K562 (cell line): ENCODE results near the gene FRMD4B. TPM values are rescaled to one million over a fixed set of nuclear protein-coding genes. Genes with fewer than 3 reads are reported as not detected.

Experiments
- ATAC-seq: fragments of 200-7000 bp; cut with Tn5 transposase; 3 replicates; pipeline ENCODE4 v1.9.1; 2020; ENCODE audit warnings: moderate library complexity
- BruUV-seq: library from RNA; stranded (reverse); fragments of 400-500 nt; replicated peaks from 2 replicates; lab custom pipeline; 2021; lab: Mats Ljungman, UMichigan
- CTCF ChIA-PET: fragments of 300-600 bp; formaldehyde crosslinking; extraction: SDS; loops from one replicate; lab custom pipeline; 2021; ENCODE audit warnings: low intra/inter-chr PET ratio; lab: Yijun Ruan, JAX
- POLR2A ChIA-PET: fragments of 300-600, 350-650 bp; sonication (Branson Sonifier 250); formaldehyde crosslinking; extraction: SDS; loops from one replicate; lab custom pipeline; 2021; ENCODE audit warnings: antibody characterized with exemption, inconsistent platforms; lab: Yijun Ruan, JAX
- DNase-seq, 4 experiments: peaks; one replicate each; pipeline versions ENCODE4 v3.0.0 to v3.0.0-alpha.2; 2011 to 2018; ENCODE audit warnings: low spot score in 3 of 4, mixed read lengths in 3 of 4; ENCODE audit errors: extremely low read depth in 1 of 4
- FAIRE-seq: peaks from 2 replicates; lab custom pipeline; 2011; peaks lifted over from hg19 to GRCh38; lab: Jason Lieb, UNC
- H2AFZ ChIP-seq: 2 replicates; pipeline ENCODE4 v1.6.0; 2011; ENCODE audit warnings: low read depth, low read length, control low read depth, inconsistent platforms
- H3K27ac ChIP-seq: fragments of 200-600 bp; 3 replicates; pipeline ENCODE4 v1.8.0; 2011; ENCODE audit warnings: low read depth, mild to moderate bottlenecking, control low read depth, inconsistent platforms, low read length, moderate library complexity, mixed read lengths; ENCODE audit errors: extremely low read depth
- H3K27me3 ChIP-seq, 2 experiments: fragments of 300-600 bp in 1 of 2; 2 replicates in 1 of 2; 3 replicates in 1 of 2; pipeline versions ENCODE4 v1.6.0 to v1.8.0; 2011; ENCODE audit warnings: inconsistent platforms in 2 of 2, low read length in 2 of 2, mild to moderate bottlenecking in 1 of 2, mixed read lengths in 1 of 2, moderate library complexity in 1 of 2; ENCODE audit not compliant: control insufficient read depth in 2 of 2, insufficient read depth in 2 of 2
- H3K36me3 ChIP-seq: fragments of 300-600 bp; 3 replicates; pipeline ENCODE4 v1.8.0; 2011; ENCODE audit warnings: mild to moderate bottlenecking, low read length, inconsistent platforms; ENCODE audit not compliant: control insufficient read depth, insufficient read depth
- H3K4me1 ChIP-seq, 2 experiments: fragments of 200-600 bp in 1 of 2; replicated peaks in 1 of 2; 2 replicates in 1 of 2; 3 replicates in 1 of 2; pipeline versions ENCODE4 v1.5.1 to v1.8.0; 2011; ENCODE audit warnings: inconsistent platforms in 2 of 2, low read length in 2 of 2, mild to moderate bottlenecking in 1 of 2, mixed read lengths in 1 of 2, moderate library complexity in 1 of 2; ENCODE audit not compliant: control insufficient read depth in 2 of 2, insufficient read depth in 2 of 2
- H3K4me2 ChIP-seq: 2 replicates; pipeline ENCODE4 v1.6.1; 2011; ENCODE audit warnings: low read length, control low read depth, inconsistent platforms, mixed read lengths; ENCODE audit not compliant: insufficient read depth
- H3K4me3 ChIP-seq: fragments of 200-600 bp; sonication (generic), shearing (Covaris generic); 2 replicates; pipeline ENCODE4 v1.5.1; 2016; ENCODE audit warnings: control low read depth, inconsistent platforms
- H3K79me2 ChIP-seq: fragments of 200-600 bp; 3 replicates; pipeline ENCODE4 v1.8.0; 2011; ENCODE audit warnings: low read length, inconsistent platforms; ENCODE audit not compliant: control insufficient read depth, insufficient read depth
- H3K9ac ChIP-seq, 2 experiments: 2 replicates each; pipeline versions ENCODE4 v1.6.0 to v1.6.1; 2011; ENCODE audit warnings: low read depth in 2 of 2, low read length in 2 of 2, control low read depth in 1 of 2, inconsistent platforms in 1 of 2, mild to moderate bottlenecking in 1 of 2, mixed read lengths in 1 of 2; ENCODE audit not compliant: insufficient read depth in 1 of 2
- H3K9me1 ChIP-seq: one replicate; pipeline ENCODE4 v1.6.0; 2011; ENCODE audit warnings: inconsistent platforms, mild to moderate bottlenecking, low read length, moderate library complexity; ENCODE audit not compliant: control insufficient read depth, insufficient read depth
- H3K9me3 ChIP-seq: replicated peaks from 2 replicates; pipeline ENCODE4 v1.5.1; 2011; ENCODE audit warnings: low read depth, low read length, inconsistent platforms; ENCODE audit not compliant: control insufficient read depth, insufficient read depth
- H4K20me1 ChIP-seq: replicated peaks from 2 replicates; pipeline ENCODE4 v1.6.1; 2011; ENCODE audit warnings: low read length, inconsistent platforms, mixed read lengths; ENCODE audit not compliant: control insufficient read depth, insufficient read depth
- EZH2 ChIP-seq: IDR thresholded peaks from 2 replicates; pipeline ENCODE4 v1.6.1; 2012; ENCODE audit warnings: low read depth, mild to moderate bottlenecking, inconsistent platforms, low read length, borderline replicate concordance
- KHSRP ChIP-seq: fragments of 450-650 bp; IDR thresholded peaks from 2 replicates; pipeline ENCODE4 v1.6.1; 2017
- NCOA2 ChIP-seq, 2 experiments: fragments of 450-650 bp; IDR thresholded peaks; 2 replicates each; pipeline ENCODE4 v1.6.1; 2018; ENCODE audit warnings: mild to moderate bottlenecking in 2 of 2, moderate library complexity in 1 of 2; ENCODE audit not compliant: partially characterized antibody in 2 of 2
- NCOA4 ChIP-seq: fragments of 450-650 bp; IDR thresholded peaks from 2 replicates; pipeline ENCODE4 v1.6.1; 2018; ENCODE audit warnings: mild to moderate bottlenecking; ENCODE audit not compliant: partially characterized antibody
- NR2F6 ChIP-seq: fragments of 450-650 bp; formaldehyde crosslinking; IDR thresholded peaks from 2 replicates; pipeline ENCODE4 v1.4.0; 2020; ENCODE audit warnings: mild to moderate bottlenecking
- PHF20 ChIP-seq: fragments of 450-650 bp; IDR thresholded peaks from 2 replicates; pipeline ENCODE4 v1.6.1; 2018; ENCODE audit not compliant: partially characterized antibody
- RBM14 ChIP-seq: fragments of 200-400 bp; formaldehyde crosslinking; IDR thresholded peaks from 2 replicates; pipeline ENCODE4 v1.6.1; 2018; ENCODE audit warnings: low read depth, mild to moderate bottlenecking, low read length, moderate library complexity, borderline replicate concordance; ENCODE audit not compliant: insufficient read depth
- ZNF586 ChIP-seq: fragments of 450-650 bp; formaldehyde crosslinking; conservative IDR thresholded peaks from 2 replicates; pipeline ENCODE4 v1.4.0; 2020; ENCODE audit warnings: mild to moderate bottlenecking, moderate library complexity
- ZNF668 ChIP-seq: fragments of 250-450 bp; sonication (Bioruptor Pico); IDR thresholded peaks from 2 replicates; pipeline ENCODE4 v1.8.0; 2022; ENCODE audit warnings: mild to moderate bottlenecking, inconsistent platforms
- ZNF766 ChIP-seq: fragments of 200-800 bp; sonication (Bioruptor generic); conservative IDR thresholded peaks from 2 replicates; pipeline ENCODE4 v1.6.1; 2016; ENCODE audit warnings: missing genetic modification characterization, missing compliant biosample characterization
- WGBS: fragments of 100-300 bp; shearing (Covaris generic); methylation state at CpG from one replicate; pipeline ENCODE4 v1.1.6; 2016; ENCODE audit warnings: low coverage, mixed read lengths; ENCODE audit not compliant: insufficient coverage; ENCODE audit errors: missing lambda C conversion rate; 5-methylcytosine and 5-hydroxymethylcytosine counted together
- in situ Hi-C: fragments of 300-500 bp; cut with MboI; formaldehyde crosslinking; loops from 4 replicates; pipeline ENCODE4 v1.15.0; 2018; ENCODE audit warnings: inconsistent platforms, mixed read lengths
- intact Hi-C: fragments of 100-400 bp; cut with micrococcal nuclease; formaldehyde crosslinking; loops from 2 replicates; pipeline ENCODE4 v1.14.2; 2022
- polyA plus RNA-seq, 8 experiments: library from polyadenylated mRNA; depleted of rRNA in 4 of 8; stranded (reverse) in 5 of 8; unstranded in 3 of 8; fragments of >200 nt; fragmentation: Nextera tagmentation in 2 of 8; fragmentation: Illumina TruSeq in 1 of 8; extraction: Ambion mirVana in 2 of 8; extraction: Trizol in 1 of 8; gene quantifications; 2 replicates each; pipeline versions ENCODE4 v1.2.1 to v1.2.3, GENCODE V29; 2011 to 2014; ENCODE audit warnings: inconsistent platforms in 1 of 8, missing spikeins in 1 of 8
- total RNA-seq, 7 experiments: library from RNA; depleted of rRNA in 6 of 7; stranded (reverse); fragments of >200 nt in 6 of 7; fragmentation: Illumina TruSeq in 2 of 7; extraction: Trizol in 2 of 7; gene quantifications; 2 replicates each; pipeline versions ENCODE4 v1.2.1 to v1.2.3, GENCODE V29; 2011 to 2021; ENCODE audit warnings: low replicate concordance in 1 of 7
- TF ChIP-seq, protein P1 (sequence below): fragments of 250-450 bp; sonication (Bioruptor Pico); IDR thresholded peaks from 2 replicates; pipeline ENCODE4 v1.4.0; 2020; ENCODE audit warnings: mild to moderate bottlenecking, moderate library complexity
- TF ChIP-seq, protein P2 (sequence below), 2 experiments: fragments of 450-650 bp; formaldehyde crosslinking in 1 of 2; IDR thresholded peaks; 2 replicates each; pipeline versions ENCODE4 v1.4.0 to v1.6.1; 2014 to 2020; ENCODE audit warnings: mild to moderate bottlenecking in 2 of 2, borderline replicate concordance in 1 of 2, low read depth in 1 of 2

Gene FRMD4B
- total and polyA plus RNA-seq, 9 of the 15 experiments (the other 6 are each of a cell fraction or from before 2014, with no cell fraction given) = 0.03 to 0.09 (median 0.04) TPM; not detected in 3

DNA sequence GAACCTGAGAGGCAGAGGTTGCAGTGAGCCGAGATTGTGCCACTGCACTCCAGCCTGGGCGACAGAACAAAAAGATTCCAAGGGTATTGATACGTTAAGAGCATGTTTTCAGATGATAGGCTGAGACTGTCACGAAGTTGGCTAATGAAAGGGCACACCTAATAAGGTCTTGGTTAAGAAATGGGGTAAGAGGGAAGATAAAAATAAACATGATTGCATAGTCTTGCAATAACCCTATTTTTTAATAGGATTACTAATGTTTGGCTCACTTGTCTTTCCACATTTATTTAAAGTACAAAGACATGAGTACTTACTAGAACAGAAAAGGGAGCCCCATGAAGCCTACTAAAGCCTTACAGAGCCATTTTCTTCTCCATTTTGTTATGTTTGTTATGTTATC is 109.0 kb downstream of the FRMD4B start:
- Histone ChIP-seq H3K27me3 (peaks cover 0 to 9% of the 10 kb centered on the region in 2 experiments; a peak in 2 of 5 replicates), H2AFZ (no peak overlapping the region), H3K79me2 (no peaks in the 10 kb centered on the region), H3K9me3 (no peaks in the 10 kb centered on the region), H3K4me2 (no peak overlapping the region), H3K36me3 (no peaks in the 10 kb centered on the region), H3K9me1 (no peaks in the 10 kb centered on the region), H3K9ac (no peak overlapping the region), H3K27ac (no peak overlapping the region), H3K4me1 (no peaks in the 10 kb centered on the region), H3K4me3 (no peak overlapping the region), H4K20me1 (no peaks in the 10 kb centered on the region)
- WGBS = 0% methylated on average over 4 of the region's 4 CpGs
- FAIRE-seq (no peak), DNase-seq (no peak), ATAC-seq (no peak)
- in situ Hi-C loops = no loop called here
- intact Hi-C loops = no loop called here
- ChIA-PET CTCF (no interaction called here), POLR2A (no interaction called here)
- BruUV-seq = no TSS peak
- TF ChIP-seq, protein P1, sequence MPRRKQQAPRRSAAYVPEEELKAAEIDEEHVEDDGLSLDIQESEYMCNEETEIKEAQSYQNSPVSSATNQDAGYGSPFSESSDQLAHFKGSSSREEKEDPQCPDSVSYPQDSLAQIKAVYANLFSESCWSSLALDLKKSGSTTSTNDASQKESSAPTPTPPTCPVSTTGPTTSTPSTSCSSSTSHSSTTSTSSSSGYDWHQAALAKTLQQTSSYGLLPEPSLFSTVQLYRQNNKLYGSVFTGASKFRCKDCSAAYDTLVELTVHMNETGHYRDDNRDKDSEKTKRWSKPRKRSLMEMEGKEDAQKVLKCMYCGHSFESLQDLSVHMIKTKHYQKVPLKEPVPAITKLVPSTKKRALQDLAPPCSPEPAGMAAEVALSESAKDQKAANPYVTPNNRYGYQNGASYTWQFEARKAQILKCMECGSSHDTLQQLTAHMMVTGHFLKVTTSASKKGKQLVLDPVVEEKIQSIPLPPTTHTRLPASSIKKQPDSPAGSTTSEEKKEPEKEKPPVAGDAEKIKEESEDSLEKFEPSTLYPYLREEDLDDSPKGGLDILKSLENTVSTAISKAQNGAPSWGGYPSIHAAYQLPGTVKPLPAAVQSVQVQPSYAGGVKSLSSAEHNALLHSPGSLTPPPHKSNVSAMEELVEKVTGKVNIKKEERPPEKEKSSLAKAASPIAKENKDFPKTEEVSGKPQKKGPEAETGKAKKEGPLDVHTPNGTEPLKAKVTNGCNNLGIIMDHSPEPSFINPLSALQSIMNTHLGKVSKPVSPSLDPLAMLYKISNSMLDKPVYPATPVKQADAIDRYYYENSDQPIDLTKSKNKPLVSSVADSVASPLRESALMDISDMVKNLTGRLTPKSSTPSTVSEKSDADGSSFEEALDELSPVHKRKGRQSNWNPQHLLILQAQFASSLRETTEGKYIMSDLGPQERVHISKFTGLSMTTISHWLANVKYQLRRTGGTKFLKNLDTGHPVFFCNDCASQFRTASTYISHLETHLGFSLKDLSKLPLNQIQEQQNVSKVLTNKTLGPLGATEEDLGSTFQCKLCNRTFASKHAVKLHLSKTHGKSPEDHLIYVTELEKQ (CRISPR knock-in tag) = no peak
- no peak for TF ChIP-seq ZNF586
- no peak for TF ChIP-seq EZH2
- TF ChIP-seq ZNF766 (CRISPR knock-in tag) = no peak
- TF ChIP-seq NR2F6 (CRISPR knock-in tag) = no peak
- TF ChIP-seq ZNF668 (CRISPR knock-in tag) = no peak
- TF ChIP-seq NCOA4 = no peak
- TF ChIP-seq RBM14 = no peak
- TF ChIP-seq KHSRP = no peak
- TF ChIP-seq NCOA2 (IDR thresholded peaks at IDR 0.05; ENCODE audit: partially characterized antibody in 2 of 2) = no peak
- TF ChIP-seq PHF20 = no peak
- TF ChIP-seq, protein P2, sequence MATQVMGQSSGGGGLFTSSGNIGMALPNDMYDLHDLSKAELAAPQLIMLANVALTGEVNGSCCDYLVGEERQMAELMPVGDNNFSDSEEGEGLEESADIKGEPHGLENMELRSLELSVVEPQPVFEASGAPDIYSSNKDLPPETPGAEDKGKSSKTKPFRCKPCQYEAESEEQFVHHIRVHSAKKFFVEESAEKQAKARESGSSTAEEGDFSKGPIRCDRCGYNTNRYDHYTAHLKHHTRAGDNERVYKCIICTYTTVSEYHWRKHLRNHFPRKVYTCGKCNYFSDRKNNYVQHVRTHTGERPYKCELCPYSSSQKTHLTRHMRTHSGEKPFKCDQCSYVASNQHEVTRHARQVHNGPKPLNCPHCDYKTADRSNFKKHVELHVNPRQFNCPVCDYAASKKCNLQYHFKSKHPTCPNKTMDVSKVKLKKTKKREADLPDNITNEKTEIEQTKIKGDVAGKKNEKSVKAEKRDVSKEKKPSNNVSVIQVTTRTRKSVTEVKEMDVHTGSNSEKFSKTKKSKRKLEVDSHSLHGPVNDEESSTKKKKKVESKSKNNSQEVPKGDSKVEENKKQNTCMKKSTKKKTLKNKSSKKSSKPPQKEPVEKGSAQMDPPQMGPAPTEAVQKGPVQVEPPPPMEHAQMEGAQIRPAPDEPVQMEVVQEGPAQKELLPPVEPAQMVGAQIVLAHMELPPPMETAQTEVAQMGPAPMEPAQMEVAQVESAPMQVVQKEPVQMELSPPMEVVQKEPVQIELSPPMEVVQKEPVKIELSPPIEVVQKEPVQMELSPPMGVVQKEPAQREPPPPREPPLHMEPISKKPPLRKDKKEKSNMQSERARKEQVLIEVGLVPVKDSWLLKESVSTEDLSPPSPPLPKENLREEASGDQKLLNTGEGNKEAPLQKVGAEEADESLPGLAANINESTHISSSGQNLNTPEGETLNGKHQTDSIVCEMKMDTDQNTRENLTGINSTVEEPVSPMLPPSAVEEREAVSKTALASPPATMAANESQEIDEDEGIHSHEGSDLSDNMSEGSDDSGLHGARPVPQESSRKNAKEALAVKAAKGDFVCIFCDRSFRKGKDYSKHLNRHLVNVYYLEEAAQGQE (IDR thresholded peaks at IDR 0.05; ENCODE audit: borderline replicate concordance) = no peak
- TF ChIP-seq, protein P2 (CRISPR knock-in tag; IDR thresholded peaks at IDR 0.05; ENCODE audit: low read depth) = no peak
